ENCODE results near the gene SIDT2. TPM values are rescaled to one million over a fixed set of nuclear protein-coding genes. Genes with fewer than 3 reads are reported as not detected.

SIDT2 gene
- total RNA-seq, 4 donors from 2014 or later: 31.8 to 54.5 (median 42.3) TPM

- DNase-seq: peak in 1 of 2 donors; percentile 20
Observed at GRCh38 chr11:117200813-117201657, 22.5 kb downstream of the SIDT2 start.

GRCh38 chr11:117201658-117202305, 23.2 kb downstream of the SIDT2 start:
- peak overlapping the region; percentile 57 to 81 (median 71) for H3K27ac ChIP-seq
- H3K4me1 ChIP-seq: peaks cover 24 to 63% of the 10 kb centered on the region in 2 donors
- no peak for TF ChIP-seq POLR2A (IDR thresholded peaks at IDR 0.05)
- no peak for TF ChIP-seq CTCF (IDR thresholded peaks at IDR 0.05)
- no peaks in the 10 kb centered on the region for H3K9me3 ChIP-seq
- peaks cover 5 to 7% of the 10 kb centered on the region in 2 donors for H3K36me3 ChIP-seq
- H3K27me3 ChIP-seq: no peaks in the 10 kb centered on the region
- intact Hi-C loops (cut with DNase I): no loop called here
- peak overlapping the region in 1 of 3 donors; percentile 30 for H3K4me3 ChIP-seq (replicated peaks in 1 of 3)
- DNase-seq: peak in 1 of 2 donors; percentile 48
- WGBS, 2 donors: 65 to 68% methylated on average over 11 to 13 of the region's 14 CpGs

More at GRCh38 chr11:117200813-117201657, 22.5 kb downstream of the SIDT2 start:
- H3K27me3 ChIP-seq: no peaks in the 10 kb centered on the region
- peak overlapping the region in 1 of 3 donors; percentile 30 for H3K4me3 ChIP-seq (replicated peaks in 1 of 3)
- H3K9me3 ChIP-seq: no peaks in the 10 kb centered on the region
- WGBS, 2 donors: 56 to 60% methylated on average over 12 of the region's 12 CpGs
- no peak for TF ChIP-seq POLR2A (IDR thresholded peaks at IDR 0.05)
- TF ChIP-seq CTCF (IDR thresholded peaks at IDR 0.05): no peak
- intact Hi-C loops (cut with DNase I): no loop called here
- peaks cover 5 to 7% of the 10 kb centered on the region in 2 donors for H3K36me3 ChIP-seq
- H3K4me1 ChIP-seq: peaks cover 24 to 63% of the 10 kb centered on the region in 2 donors
- peak overlapping the region; percentile 57 to 81 (median 71) for H3K27ac ChIP-seq

- Histone ChIP-seq H3K36me3 (peaks cover 5 to 7% of the 10 kb centered on the region in 2 donors), H3K27me3 (no peaks in the 10 kb centered on the region), H3K9me3 (no peaks in the 10 kb centered on the region), H3K4me3 (replicated peaks in 1 of 3) (peak overlapping the region in 1 of 3 donors; percentile 30), H3K4me1 (peaks cover 24 to 63% of the 10 kb centered on the region in 2 donors), H3K27ac (peak overlapping the region; percentile 57 to 81 (median 71))
- intact Hi-C loops (cut with DNase I): no loop called here
- TF ChIP-seq POLR2A (IDR thresholded peaks at IDR 0.05) (no peak), CTCF (IDR thresholded peaks at IDR 0.05) (no peak)
- 88 to 95% methylated on average over 5 to 7 of the region's 7 CpGs for WGBS, 2 donors
- DNase-seq: no peak
Observed at GRCh38 chr11:117202386-117203068, 24.0 kb downstream of the SIDT2 start.

GRCh38 chr11:117203069-117203407, 24.5 kb downstream of the SIDT2 start:
- TF ChIP-seq POLR2A (IDR thresholded peaks at IDR 0.05) (no peak), CTCF (IDR thresholded peaks at IDR 0.05) (no peak)
- H3K27ac ChIP-seq: peak overlapping the region; percentile 57 to 81 (median 71)
- no peaks in the 10 kb centered on the region for H3K9me3 ChIP-seq
- no peak for DNase-seq
- peaks cover 5 to 7% of the 10 kb centered on the region in 2 donors for H3K36me3 ChIP-seq
- no peaks in the 10 kb centered on the region for H3K27me3 ChIP-seq
- intact Hi-C loops (cut with DNase I): no loop called here
- WGBS, 2 donors: 92 to 95% methylated on average over 10 of the region's 10 CpGs
- peaks cover 24 to 59% of the 10 kb centered on the region in 2 donors for H3K4me1 ChIP-seq
- no peak overlapping the region for H3K4me3 ChIP-seq (replicated peaks in 1 of 3)
